Activated CD8-positive, alpha-beta T cell treated with anti-CD3 and anti-CD28 coated beads for 36 hours (primary cell): ENCODE data around the gene SEMA4D. TPM values are rescaled to one million over a fixed set of nuclear protein-coding genes. Genes with fewer than 3 reads are reported as not detected.

Experiments used
- ATAC-seq: fragments of 200-7000 bp; cut with Tn5 transposase; one replicate; pipeline ENCODE4 v1.10.0; 2021; ENCODE audit warnings: mild to moderate bottlenecking, moderate library complexity
- CTCF ChIA-PET: fragments of 350-600 bp; sonication (Branson Sonifier 250); formaldehyde crosslinking; loops from one replicate; lab custom pipeline; 2021; ENCODE audit warnings: antibody characterized with exemption; lab: Charles Lee
- POLR2A ChIA-PET: fragments of 350-600 bp; sonication (Branson Sonifier 250); formaldehyde crosslinking; loops from one replicate; lab custom pipeline; 2021; ENCODE audit warnings: antibody characterized with exemption; lab: Charles Lee
- DNase-seq: peaks from one replicate; pipeline ENCODE4 v3.0.0-alpha.2; 2020
- H3K27ac Mint-ChIP-seq: one replicate; pipeline ENCODE4 v1.8.0; 2021; ENCODE audit warnings: mild to moderate bottlenecking, mixed read lengths
- H3K27me3 Mint-ChIP-seq: one replicate; pipeline ENCODE4 v1.8.0; 2021; ENCODE audit warnings: mixed read lengths
- H3K36me3 Mint-ChIP-seq: one replicate; pipeline ENCODE4 v1.8.0; 2021; ENCODE audit warnings: low read depth, mixed read lengths
- H3K4me1 Mint-ChIP-seq: one replicate; pipeline ENCODE4 v1.8.0; 2021; ENCODE audit warnings: low read depth, mixed read lengths
- H3K4me3 Mint-ChIP-seq: one replicate; pipeline ENCODE4 v1.8.0; 2021; ENCODE audit warnings: mild to moderate bottlenecking, moderate library complexity, mixed read lengths
- H3K9me3 Mint-ChIP-seq: one replicate; pipeline ENCODE4 v1.8.0; 2021; ENCODE audit warnings: mixed read lengths
- CTCF ChIP-seq: fragments of 200-600 bp; IDR thresholded peaks from one replicate; pipeline ENCODE4 v1.8.0; 2022; ENCODE audit warnings: antibody characterized with exemption, mild to moderate bottlenecking
- intact Hi-C: fragments of 100-400 bp; cut with micrococcal nuclease; formaldehyde crosslinking; loops from one replicate; pipeline ENCODE4 v1.10.0; 2022
- total RNA-seq, 2 experiments: library from RNA; stranded (reverse); gene quantifications; one replicate each; pipeline ENCODE4 v1.2.3, GENCODE V29; 2021

Gene SEMA4D
- total RNA-seq, 2 experiments from 2014 or later, result 290 to 317 TPM

- intact Hi-C loops, result no loop called here
- ATAC-seq, result no peak
- CTCF ChIA-PET, result interaction anchor here (0.7 to 4.4 kb wide), 6 partner anchors 11 to 99 kb away, joined by 3 to 22 read pairs (median 8); no protein-coding TSS in a partner anchor
- no peak overlapping the region for H3K4me3 Mint-ChIP-seq
- H3K27me3 Mint-ChIP-seq, result no peaks in the 10 kb centered on the region
- DNase-seq, result no peak
- H3K4me1 Mint-ChIP-seq, result peaks cover 92% of the 10 kb centered on the region
- TF ChIP-seq CTCF, result no peak
- H3K36me3 Mint-ChIP-seq, result peaks cover 71% of the 10 kb centered on the region
- peak overlapping the region; percentile 90 for H3K27ac Mint-ChIP-seq
- no peaks in the 10 kb centered on the region for H3K9me3 Mint-ChIP-seq
- POLR2A ChIA-PET, result interaction anchor here (1.0 to 2.9 kb wide), 6 partner anchors 9 to 31 kb away, joined by 3 to 24 read pairs (median 6); no protein-coding TSS in a partner anchor
Observed at GRCh38 chr9:89450213-89450612, 47.7 kb downstream of the SEMA4D start.

- Mint-ChIP-seq H3K9me3 (no peaks in the 10 kb centered on the region), H3K27me3 (no peaks in the 10 kb centered on the region), H3K4me3 (peak overlapping the region; percentile 44), H3K27ac (peak overlapping the region; percentile 90), H3K4me1 (peaks cover 94% of the 10 kb centered on the region), H3K36me3 (peaks cover 71% of the 10 kb centered on the region)
- DNase-seq (no peak), ATAC-seq (no peak)
- TF ChIP-seq CTCF, result no peak
- POLR2A ChIA-PET, result interaction anchor here (0.7 to 2.9 kb wide), 13 partner anchors 9 to 90 kb away, joined by 3 to 24 read pairs (median 5); no protein-coding TSS in a partner anchor
- intact Hi-C loops, result no loop called here
- CTCF ChIA-PET, result interaction anchor here (1.3 to 4.4 kb wide), 8 partner anchors 8 to 100 kb away, joined by 3 to 22 read pairs (median 6); no protein-coding TSS in a partner anchor
Observed at GRCh38 chr9:89449261-89449671, 48.6 kb downstream of the SEMA4D start.

GRCh38 chr9:89448821-89449220 lies 49.1 kb downstream of the SEMA4D start:
- Mint-ChIP-seq H3K36me3 (peaks cover 72% of the 10 kb centered on the region), H3K9me3 (no peaks in the 10 kb centered on the region), H3K4me3 (peak overlapping the region; percentile 44), H3K4me1 (peaks cover 95% of the 10 kb centered on the region), H3K27ac (peak overlapping the region; percentile 90), H3K27me3 (no peaks in the 10 kb centered on the region)
- ATAC-seq (no peak), DNase-seq (no peak)
- POLR2A ChIA-PET, result interaction anchor here (0.7 to 2.9 kb wide), 17 partner anchors 9 to 129 kb away, joined by 3 to 24 read pairs (median 5); no protein-coding TSS in a partner anchor
- no peak for TF ChIP-seq CTCF
- intact Hi-C loops, result no loop called here
- CTCF ChIA-PET, result interaction anchor here (0.6 to 4.4 kb wide), 10 partner anchors 8 to 100 kb away, joined by 3 to 22 read pairs (median 5); no protein-coding TSS in a partner anchor

GRCh38 chr9:89448381-89448780 lies 49.5 kb downstream of the SEMA4D start:
- CTCF ChIA-PET, result interaction anchor here (0.6 to 4.4 kb wide), 8 partner anchors 9 to 101 kb away, joined by 3 to 22 read pairs (median 6); no protein-coding TSS in a partner anchor
- peak; percentile 77 for ATAC-seq
- peak overlapping the region; percentile 90 for H3K27ac Mint-ChIP-seq
- TF ChIP-seq CTCF, result no peak
- DNase-seq, result peak; percentile 82
- H3K4me3 Mint-ChIP-seq, result peak overlapping the region; percentile 12
- peaks cover 95% of the 10 kb centered on the region for H3K4me1 Mint-ChIP-seq
- POLR2A ChIA-PET, result interaction anchor here (0.7 to 2.9 kb wide), 16 partner anchors 9 to 129 kb away, joined by 3 to 24 read pairs (median 5); no protein-coding TSS in a partner anchor
- H3K27me3 Mint-ChIP-seq, result no peaks in the 10 kb centered on the region
- H3K9me3 Mint-ChIP-seq, result no peaks in the 10 kb centered on the region
- H3K36me3 Mint-ChIP-seq, result peaks cover 70% of the 10 kb centered on the region
- intact Hi-C loops, result no loop called here

- no peaks in the 10 kb centered on the region for H3K9me3 Mint-ChIP-seq
- TF ChIP-seq CTCF, result no peak
- ChIA-PET POLR2A (interaction anchor here (2.1 to 2.6 kb wide), 2 partner anchors 11 to 37 kb away, joined by 9 to 16 read pairs; no protein-coding TSS in a partner anchor), CTCF (interaction anchor here (0.5 to 4.4 kb wide), 4 partner anchors 18 to 102 kb away, joined by 3 to 22 read pairs (median 5); no protein-coding TSS in a partner anchor)
- no peak for DNase-seq
- H3K4me1 Mint-ChIP-seq, result peaks cover 95% of the 10 kb centered on the region
- H3K4me3 Mint-ChIP-seq, result no peak overlapping the region
- H3K27ac Mint-ChIP-seq, result peak overlapping the region; percentile 88
- H3K27me3 Mint-ChIP-seq, result no peaks in the 10 kb centered on the region
- no peak for ATAC-seq
- intact Hi-C loops, result no loop called here
- peaks cover 68% of the 10 kb centered on the region for H3K36me3 Mint-ChIP-seq
Observed at GRCh38 chr9:89447416-89447815, 50.5 kb downstream of the SEMA4D start.
